Endothelial cell of umbilical vein (primary cell): ENCODE measurements around the gene SESN2.

Experiments used
- CTCF ChIP-seq, 2 donors: IDR thresholded peaks; 1 replicate in 1 of 2; 2 replicates in 1 of 2; pipeline ENCODE4 v1.5.1; 2011; ENCODE audit warnings: low read length in 2 of 2, mild to moderate bottlenecking in 2 of 2, moderate library complexity in 2 of 2, control low read depth in 1 of 2, inconsistent platforms in 1 of 2, low read depth in 1 of 2; ENCODE audit not compliant: insufficient read depth in 1 of 2; ENCODE audit errors: extremely low read depth in 1 of 2
- EZH2 ChIP-seq: IDR thresholded peaks from 2 replicates; pipeline ENCODE4 v1.6.1; 2012; ENCODE audit warnings: borderline replicate concordance, low read depth, mild to moderate bottlenecking, moderate library complexity, low read length, inconsistent platforms; ENCODE audit not compliant: severe bottlenecking
- FOS ChIP-seq: IDR thresholded peaks from 2 replicates; pipeline ENCODE4 v1.6.1; 2011; ENCODE audit warnings: mild to moderate bottlenecking, low read length, moderate library complexity, borderline replicate concordance; ENCODE audit not compliant: insufficient read depth
- POLR2A ChIP-seq: IDR thresholded peaks from 2 replicates; pipeline ENCODE4 v1.6.1; 2012; ENCODE audit warnings: low read depth, mild to moderate bottlenecking, control low read depth, low read length

GRCh38 chr1:28209700-28210099 lies 49.6 kb upstream of the SESN2 start:
- TF ChIP-seq POLR2A = no peak
- TF ChIP-seq FOS = no peak
- no peak for TF ChIP-seq EZH2
- no peak for TF ChIP-seq CTCF (IDR thresholded peaks at IDR 0.05; ENCODE audit: extremely low read depth in 1 of 2, insufficient read depth in 1 of 2, low read depth in 1 of 2, low read length in 2 of 2)
